H9 (cell line): ENCODE results near the gene NOD1. TPM values are rescaled to one million over a fixed set of nuclear protein-coding genes. Genes with fewer than 3 reads are reported as not detected.
A peak's percentile ranks its signal among the peaks of the same experiment; 100 is the strongest.

Experiments used
- DNase-seq: peaks from one replicate; pipeline ENCODE4 v3.0.0-alpha.2; 2017
- H2AFZ ChIP-seq: one replicate; pipeline ENCODE4 v1.6.1; 2013; ENCODE audit warnings: mild to moderate bottlenecking, low read length, control low read depth, moderate library complexity
- H2AK5ac ChIP-seq: 2 replicates; pipeline ENCODE4 v1.6.1; 2013; ENCODE audit warnings: low read length, control low read depth, mixed read lengths; ENCODE audit not compliant: insufficient read length
- H2BK120ac ChIP-seq: one replicate; pipeline ENCODE4 v1.6.1; 2013; ENCODE audit warnings: low read depth, mild to moderate bottlenecking, low read length, control low read depth, inconsistent platforms; ENCODE audit not compliant: poor library complexity, severe bottlenecking
- H2BK12ac ChIP-seq: 2 replicates; pipeline ENCODE4 v1.6.1; 2013; ENCODE audit warnings: low read length, control low read depth, mixed read lengths, low read depth; ENCODE audit not compliant: insufficient read length
- H2BK15ac ChIP-seq: 2 replicates; pipeline ENCODE4 v1.6.1; 2013; ENCODE audit warnings: low read depth, low read length, control low read depth
- H2BK20ac ChIP-seq: one replicate; pipeline ENCODE4 v1.6.1; 2013; ENCODE audit warnings: low read depth, mild to moderate bottlenecking, low read length, control low read depth, inconsistent platforms; ENCODE audit not compliant: poor library complexity, severe bottlenecking
- H2BK5ac ChIP-seq: 2 replicates; pipeline ENCODE4 v1.6.1; 2013; ENCODE audit warnings: low read length, control low read depth, mixed read lengths; ENCODE audit not compliant: insufficient read length
- H3K14ac ChIP-seq: 2 replicates; pipeline ENCODE4 v1.6.1; 2013; ENCODE audit warnings: low read length, control low read depth; ENCODE audit not compliant: insufficient read depth
- H3K18ac ChIP-seq: 2 replicates; pipeline ENCODE4 v1.6.1; 2013; ENCODE audit warnings: low read depth, mild to moderate bottlenecking, mixed read lengths, low read length, control low read depth; ENCODE audit not compliant: insufficient read length
- H3K23ac ChIP-seq: 2 replicates; pipeline ENCODE4 v1.6.1; 2013; ENCODE audit warnings: low read length, control low read depth, mixed read lengths, low read depth; ENCODE audit not compliant: insufficient read length
- H3K23me2 ChIP-seq: 2 replicates; pipeline ENCODE4 v1.6.1; 2013; ENCODE audit warnings: low read depth, mild to moderate bottlenecking, mixed read lengths, low read length, control low read depth; ENCODE audit not compliant: insufficient read length, poor library complexity, severe bottlenecking
- H3K27ac ChIP-seq: 2 replicates; pipeline ENCODE4 v1.5.1; 2013; ENCODE audit warnings: low read length, control low read depth, mixed read lengths, low read depth; ENCODE audit not compliant: insufficient read length
- H3K27me3 ChIP-seq: 2 replicates; pipeline ENCODE4 v1.6.1; 2013; ENCODE audit warnings: low read length, control low read depth, inconsistent platforms; ENCODE audit not compliant: insufficient read depth
- H3K4ac ChIP-seq: 2 replicates; pipeline ENCODE4 v1.6.1; 2013; ENCODE audit warnings: low read depth, mild to moderate bottlenecking, control low read depth, inconsistent platforms, low read length, moderate library complexity
- H3K4me1 ChIP-seq: 2 replicates; pipeline ENCODE4 v1.6.1; 2013; ENCODE audit warnings: low read length, control low read depth, inconsistent platforms; ENCODE audit not compliant: insufficient read depth
- H3K4me2 ChIP-seq: 2 replicates; pipeline ENCODE4 v1.6.1; 2013; ENCODE audit warnings: low read length, control low read depth, mixed read lengths; ENCODE audit not compliant: insufficient read length, insufficient read depth
- H3K56ac ChIP-seq: 2 replicates; pipeline ENCODE4 v1.6.1; 2013; ENCODE audit warnings: low read depth, mild to moderate bottlenecking, mixed read lengths, low read length, control low read depth; ENCODE audit not compliant: insufficient read length
- H3K79me1 ChIP-seq: 2 replicates; pipeline ENCODE4 v1.6.1; 2013; ENCODE audit warnings: low read depth, mild to moderate bottlenecking, moderate library complexity, low read length, control low read depth, inconsistent platforms; ENCODE audit not compliant: insufficient read depth, poor library complexity, severe bottlenecking
- H3K79me2 ChIP-seq: 2 replicates; pipeline ENCODE4 v1.6.1; 2013; ENCODE audit warnings: low read length, control low read depth, inconsistent platforms; ENCODE audit not compliant: insufficient read depth
- H3K9ac ChIP-seq: 2 replicates; pipeline ENCODE4 v1.6.1; 2013; ENCODE audit warnings: low read length, control low read depth, mixed read lengths; ENCODE audit not compliant: insufficient read length; ENCODE audit errors: extremely low read depth
- H3K9me3 ChIP-seq: one replicate; pipeline ENCODE4 v1.6.1; 2013; ENCODE audit warnings: low read depth, low read length, inconsistent platforms; ENCODE audit not compliant: control insufficient read depth
- H3T11ph ChIP-seq: one replicate; pipeline ENCODE4 v1.6.1; 2013; ENCODE audit warnings: mild to moderate bottlenecking, low read length, control low read depth, inconsistent platforms
- H4K20me1 ChIP-seq: one replicate; pipeline ENCODE4 v1.6.1; 2013; ENCODE audit not compliant: control insufficient read depth, insufficient read length, insufficient read depth
- H4K5ac ChIP-seq: 2 replicates; pipeline ENCODE4 v1.6.1; 2013; ENCODE audit warnings: low read depth, mild to moderate bottlenecking, mixed read lengths, low read length, control low read depth; ENCODE audit not compliant: insufficient read length
- H4K8ac ChIP-seq: replicated peaks from 2 replicates; pipeline ENCODE4 v1.6.1; 2013; ENCODE audit warnings: low read length, control low read depth, mixed read lengths, low read depth; ENCODE audit not compliant: insufficient read length
- H4K91ac ChIP-seq: 2 replicates; pipeline ENCODE4 v1.6.1; 2013; ENCODE audit warnings: low read depth, mild to moderate bottlenecking, moderate library complexity, mixed read lengths, low read length, control low read depth; ENCODE audit not compliant: insufficient read length
- H3K27ac Mint-ChIP-seq, 3 experiments: 2 replicates in 2 of 3; 3 replicates in 1 of 3; pipeline ENCODE4 v1.8.0; 2020 to 2021; ENCODE audit warnings: mixed read lengths in 3 of 3, mild to moderate bottlenecking in 1 of 3, moderate library complexity in 1 of 3
- H3K27me3 Mint-ChIP-seq: 2 replicates; pipeline ENCODE4 v1.8.0; 2021; ENCODE audit warnings: low read depth, mild to moderate bottlenecking, moderate library complexity, mixed read lengths
- H3K36me3 Mint-ChIP-seq, 3 experiments: 2 replicates in 2 of 3; 3 replicates in 1 of 3; pipeline ENCODE4 v1.8.0; 2020 to 2021; ENCODE audit warnings: low read depth in 3 of 3, mixed read lengths in 3 of 3; ENCODE audit not compliant: insufficient read depth in 1 of 3
- H3K4me1 Mint-ChIP-seq, 2 experiments: 2 replicates each; pipeline ENCODE4 v1.8.0; 2020; ENCODE audit warnings: mixed read lengths in 2 of 2
- H3K4me3 Mint-ChIP-seq, 2 experiments: 2 replicates in 1 of 2; 3 replicates in 1 of 2; pipeline ENCODE4 v1.8.0; 2020 to 2021; ENCODE audit warnings: mild to moderate bottlenecking in 2 of 2, mixed read lengths in 2 of 2, moderate library complexity in 1 of 2
- H3K9me3 Mint-ChIP-seq, 2 experiments: 2 replicates in 1 of 2; 3 replicates in 1 of 2; pipeline ENCODE4 v1.8.0; 2020; ENCODE audit warnings: mild to moderate bottlenecking in 2 of 2, mixed read lengths in 2 of 2, moderate library complexity in 1 of 2
- CTCF ChIP-seq: fragments of 200-600 bp; sonication (generic); conservative IDR thresholded peaks from 3 replicates; pipeline ENCODE4 v1.8.0; 2021; ENCODE audit warnings: antibody characterized with exemption, mild to moderate bottlenecking
- WGBS: extraction: QIAGEN DNeasy Blood & Tissue Kit; methylation state at CpG from one replicate; pipeline ENCODE4 v1.1.7; 2013; ENCODE audit warnings: missing lambda C conversion rate, low lambda C conversion rate, mixed read lengths; ENCODE audit not compliant: insufficient read length; ENCODE audit errors: extremely low coverage; 5-methylcytosine and 5-hydroxymethylcytosine counted together
- total RNA-seq: library from RNA; stranded (reverse); gene quantifications from 2 replicates; pipeline ENCODE4 v1.2.1, GENCODE V29; 2021

The NOD1 gene
- total RNA-seq, 1 experiment from 2014 or later = 5.3 TPM

GRCh38 chr7:30390736-30391636 is 87.6 kb downstream of the NOD1 start:
- Histone ChIP-seq H2BK120ac (no peak overlapping the region), H3K14ac (no peak overlapping the region), H2BK12ac (no peak overlapping the region), H4K5ac (no peak overlapping the region), H2BK15ac (no peak overlapping the region), H3K4ac (no peak overlapping the region), H3K56ac (no peak overlapping the region), H3K9me3 (no peaks in the 10 kb centered on the region), H3K4me1 (peaks cover 11% of the 10 kb centered on the region; the same call in 1 of the 2 replicates), H3K27ac (no peak overlapping the region), H3K4me2 (no peak overlapping the region), H4K91ac (no peak overlapping the region), H3K9ac (no peak overlapping the region), H3K79me2 (no peaks in the 10 kb centered on the region), H2AK5ac (no peak overlapping the region), H4K8ac (no peak overlapping the region), H3K23ac (no peak overlapping the region), H2BK5ac (no peak overlapping the region), H3K27me3 (no peaks in the 10 kb centered on the region), H3K79me1 (no peaks in the 10 kb centered on the region), H3K23me2 (no peaks in the 10 kb centered on the region), H2BK20ac (no peak overlapping the region), H3K18ac (no peak overlapping the region), H3T11ph (no peak overlapping the region), H2AFZ (no peak overlapping the region), H4K20me1 (no peaks in the 10 kb centered on the region)
- H3K36me3 Mint-ChIP-seq = peaks cover 0 to 5% (median 0%) of the 10 kb centered on the region in 3 experiments; a peak in 3 of 7 replicates
- peak overlapping the region; percentile 69 to 82 (median 77); a peak in 6 of 7 replicates for H3K27ac Mint-ChIP-seq
- no peaks in the 10 kb centered on the region; the same call in 1 of the 2 replicates for H3K27me3 Mint-ChIP-seq
- no peak for TF ChIP-seq CTCF
- H3K9me3 Mint-ChIP-seq = no peaks in the 10 kb centered on the region
- DNase-seq = no peak
- H3K4me3 Mint-ChIP-seq = no peak overlapping the region; a peak in 1 of 5 replicates
- H3K4me1 Mint-ChIP-seq = peaks cover 33% of the 10 kb centered on the region in 2 experiments
- WGBS = no CpG with 5 or more reads among the region's 8 CpGs
